ENCODE data around the gene DOCK11.
"Not testable (repeated sequence)": the region's sequence is repeated elsewhere in the genome, so short reads cannot be mapped to it uniquely, and the experiment has no call there.

The DOCK11 gene

GRCh38 chrX:118583781-118584180 lies 88.2 kb downstream of the DOCK11 start:
- Histone ChIP-seq H3K27me3 (ENCODE audit: insufficient read depth, poor library complexity, severe bottlenecking) (no peaks in the 10 kb centered on the region), H3K4me3 (replicated peaks; ENCODE audit: insufficient read depth, low read length) (no peak overlapping the region), H3K27ac (replicated peaks) (no peak overlapping the region)
- no peak for DNase-seq (ENCODE audit: low read depth in 1 of 2, low spot score in 1 of 2)
- TF ChIP-seq POLR2AphosphoS5 (IDR thresholded peaks at IDR 0.05; ENCODE audit: low read depth), result no peak
- TF ChIP-seq GABPA (IDR thresholded peaks at IDR 0.05; ENCODE audit: low read depth), result no peak
- no peak for TF ChIP-seq CTCF (IDR thresholded peaks at IDR 0.05; ENCODE audit: insufficient read depth, low read length)
- TF ChIP-seq SPI1 (IDR thresholded peaks at IDR 0.05; ENCODE audit: borderline replicate concordance, low read depth), result no peak
- TF ChIP-seq REST (IDR thresholded peaks at IDR 0.05; ENCODE audit: insufficient replicate concordance, low read depth), result no peak

GRCh38 chrX:118585296-118585695 lies 89.7 kb downstream of the DOCK11 start:
- DNase-seq (ENCODE audit: low read depth in 1 of 2, low spot score in 1 of 2), result no peak
- TF ChIP-seq CTCF (IDR thresholded peaks at IDR 0.05; ENCODE audit: insufficient read depth, low read length) (no peak), REST (IDR thresholded peaks at IDR 0.05; ENCODE audit: insufficient replicate concordance, low read depth) (no peak), GABPA (IDR thresholded peaks at IDR 0.05; ENCODE audit: low read depth) (no peak), POLR2AphosphoS5 (IDR thresholded peaks at IDR 0.05; ENCODE audit: low read depth) (no peak), SPI1 (IDR thresholded peaks at IDR 0.05; ENCODE audit: borderline replicate concordance, low read depth) (no peak)
- H3K27me3 ChIP-seq (ENCODE audit: insufficient read depth, poor library complexity, severe bottlenecking), result no peaks in the 10 kb centered on the region
- H3K4me3 ChIP-seq (replicated peaks; ENCODE audit: insufficient read depth, low read length), result no peak overlapping the region
- H3K27ac ChIP-seq (replicated peaks), result no peak overlapping the region

- not testable (repeated sequence) for H3K27me3 ChIP-seq (ENCODE audit: insufficient read depth, poor library complexity, severe bottlenecking); H3K4me3 ChIP-seq (replicated peaks; ENCODE audit: insufficient read depth, low read length)
- peak overlapping the region; percentile 50 for H3K27ac ChIP-seq (replicated peaks)
- peak in 1 of 2 experiments; percentile 66 for DNase-seq (ENCODE audit: low read depth in 1 of 2, low spot score in 1 of 2)
Observed at GRCh38 chrX:118586206-118586605, 90.6 kb downstream of the DOCK11 start.

- no peak for TF ChIP-seq POLR2AphosphoS5 (IDR thresholded peaks at IDR 0.05; ENCODE audit: low read depth)
- TF ChIP-seq SPI1 (IDR thresholded peaks at IDR 0.05; ENCODE audit: borderline replicate concordance, low read depth), result no peak
- TF ChIP-seq GABPA (IDR thresholded peaks at IDR 0.05; ENCODE audit: low read depth), result no peak
- Histone ChIP-seq H3K27ac (replicated peaks) (no peak overlapping the region), H3K4me3 (replicated peaks; ENCODE audit: insufficient read depth, low read length) (no peak overlapping the region), H3K27me3 (ENCODE audit: insufficient read depth, poor library complexity, severe bottlenecking) (no peaks in the 10 kb centered on the region)
- no peak for DNase-seq (ENCODE audit: low read depth in 1 of 2, low spot score in 1 of 2)
Observed at GRCh38 chrX:118588715-118589114, 93.1 kb downstream of the DOCK11 start.

GRCh38 chrX:118589227-118589626 lies 93.6 kb downstream of the DOCK11 start:
- Histone ChIP-seq H3K4me3 (replicated peaks; ENCODE audit: insufficient read depth, low read length) (no peak overlapping the region), H3K27ac (replicated peaks) (no peak overlapping the region), H3K27me3 (ENCODE audit: insufficient read depth, poor library complexity, severe bottlenecking) (no peaks in the 10 kb centered on the region)
- DNase-seq (ENCODE audit: low read depth in 1 of 2, low spot score in 1 of 2), result no peak
- TF ChIP-seq SPI1 (IDR thresholded peaks at IDR 0.05; ENCODE audit: borderline replicate concordance, low read depth) (no peak), CTCF (IDR thresholded peaks at IDR 0.05; ENCODE audit: insufficient read depth, low read length) (no peak), GABPA (IDR thresholded peaks at IDR 0.05; ENCODE audit: low read depth) (no peak), POLR2AphosphoS5 (IDR thresholded peaks at IDR 0.05; ENCODE audit: low read depth) (no peak), REST (IDR thresholded peaks at IDR 0.05; ENCODE audit: insufficient replicate concordance, low read depth) (no peak)
